Breast epithelium (tissue), 4 donors: Measurements from ENCODE around the gene SLC25A21. TPM values are rescaled to one million over a fixed set of nuclear protein-coding genes. Genes with fewer than 3 reads are reported as not detected.

ENCODE experiments used
- DNase-seq, 2 donors: peaks; one replicate each; pipeline ENCODE4 v3.0.0-alpha.2; 2019; ENCODE audit warnings: low spot score in 2 of 2
- H3K27ac ChIP-seq, 2 donors: fragments of 200-600 bp; sonication (generic) in 1 of 2; one replicate each; pipeline ENCODE4 v1.5.1; 2016 to 2019; ENCODE audit warnings: mild to moderate bottlenecking in 1 of 2
- H3K27me3 ChIP-seq, 2 donors: fragments of 200-600 bp; sonication (generic) in 1 of 2; one replicate each; pipeline versions ENCODE4 v1.5.1 to v1.6.0; 2017 to 2019; ENCODE audit warnings: control low read depth in 1 of 2, mild to moderate bottlenecking in 1 of 2
- H3K36me3 ChIP-seq: fragments of 200-600 bp; one replicate; pipeline ENCODE4 v1.5.1; 2019
- H3K4me1 ChIP-seq, 2 donors: fragments of 200-600 bp; sonication (generic); one replicate each; pipeline ENCODE4 v1.5.1; 2016 to 2019; ENCODE audit warnings: control low read depth in 1 of 2
- H3K4me3 ChIP-seq, 3 donors: fragments of 200-600 bp; sonication (generic); 1 replicate in 2 of 3; 2 replicates in 1 of 3; pipeline ENCODE4 v1.5.1; 2016 to 2019; ENCODE audit warnings: mild to moderate bottlenecking in 3 of 3, moderate library complexity in 2 of 3
- H3K9me3 ChIP-seq, 2 donors: fragments of 200-600 bp; sonication (generic) in 1 of 2; one replicate each; pipeline ENCODE4 v1.5.1; 2016 to 2019; ENCODE audit warnings: control low read depth in 1 of 2
- POLR2A ChIP-seq: fragments of 450-650 bp; IDR thresholded peaks from one replicate; pipeline ENCODE4 v1.6.1; 2016; ENCODE audit warnings: antibody characterized with exemption, mild to moderate bottlenecking, moderate library complexity
- POLR2AphosphoS5 ChIP-seq, 3 donors: sonication (generic); formaldehyde crosslinking; IDR thresholded peaks; one replicate each; pipeline ENCODE4 v1.6.1; 2017; ENCODE audit warnings: antibody characterized with exemption in 3 of 3
- intact Hi-C: fragments of 100-400 bp; cut with DNase I; formaldehyde crosslinking; loops from one replicate; pipeline ENCODE4 v1.15.1; 2023; ENCODE audit warnings: low total_unique reads
- total RNA-seq, 3 donors: library from RNA; depleted of rRNA; stranded (reverse); fragments of >200 nt; gene quantifications; one replicate each; pipeline ENCODE4 v1.1.0, GENCODE V29; 2016
- TF ChIP-seq, protein P1 (sequence below), 3 donors: fragments of 450-650 bp; IDR thresholded peaks; one replicate each; pipeline ENCODE4 v1.5.1; 2016 to 2017; ENCODE audit warnings: antibody characterized with exemption in 3 of 3, mild to moderate bottlenecking in 3 of 3, moderate library complexity in 3 of 3

SLC25A21 gene
- total RNA-seq, 3 donors from 2014 or later, result 0.66 to 2.3 (median 1.6) TPM

GRCh38 chr14:36916668-36917067, 255.7 kb downstream of the SLC25A21 start:
- Histone ChIP-seq H3K4me1 (no peaks in the 10 kb centered on the region), H3K27ac (no peak overlapping the region), H3K27me3 (no peaks in the 10 kb centered on the region), H3K4me3 (no peak overlapping the region), H3K36me3 (no peaks in the 10 kb centered on the region), H3K9me3 (no peaks in the 10 kb centered on the region)
- intact Hi-C loops, result no loop called here
- DNase-seq, result no peak
- TF ChIP-seq, protein P1, sequence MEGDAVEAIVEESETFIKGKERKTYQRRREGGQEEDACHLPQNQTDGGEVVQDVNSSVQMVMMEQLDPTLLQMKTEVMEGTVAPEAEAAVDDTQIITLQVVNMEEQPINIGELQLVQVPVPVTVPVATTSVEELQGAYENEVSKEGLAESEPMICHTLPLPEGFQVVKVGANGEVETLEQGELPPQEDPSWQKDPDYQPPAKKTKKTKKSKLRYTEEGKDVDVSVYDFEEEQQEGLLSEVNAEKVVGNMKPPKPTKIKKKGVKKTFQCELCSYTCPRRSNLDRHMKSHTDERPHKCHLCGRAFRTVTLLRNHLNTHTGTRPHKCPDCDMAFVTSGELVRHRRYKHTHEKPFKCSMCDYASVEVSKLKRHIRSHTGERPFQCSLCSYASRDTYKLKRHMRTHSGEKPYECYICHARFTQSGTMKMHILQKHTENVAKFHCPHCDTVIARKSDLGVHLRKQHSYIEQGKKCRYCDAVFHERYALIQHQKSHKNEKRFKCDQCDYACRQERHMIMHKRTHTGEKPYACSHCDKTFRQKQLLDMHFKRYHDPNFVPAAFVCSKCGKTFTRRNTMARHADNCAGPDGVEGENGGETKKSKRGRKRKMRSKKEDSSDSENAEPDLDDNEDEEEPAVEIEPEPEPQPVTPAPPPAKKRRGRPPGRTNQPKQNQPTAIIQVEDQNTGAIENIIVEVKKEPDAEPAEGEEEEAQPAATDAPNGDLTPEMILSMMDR (IDR thresholded peaks at IDR 0.05), result no peak
- TF ChIP-seq POLR2A (no peak), POLR2AphosphoS5 (IDR thresholded peaks at IDR 0.05) (no peak)

- TF ChIP-seq POLR2A, result no peak
- TF ChIP-seq POLR2AphosphoS5 (IDR thresholded peaks at IDR 0.05), result no peak
- TF ChIP-seq, protein P1 (IDR thresholded peaks at IDR 0.05), result no peak
- no peaks in the 10 kb centered on the region for H3K36me3 ChIP-seq
- no peaks in the 10 kb centered on the region for H3K4me1 ChIP-seq
- no peaks in the 10 kb centered on the region for H3K27me3 ChIP-seq
- H3K4me3 ChIP-seq, result no peak overlapping the region
- no peak overlapping the region for H3K27ac ChIP-seq
- intact Hi-C loops, result no loop called here
- H3K9me3 ChIP-seq, result no peaks in the 10 kb centered on the region
- DNase-seq, result no peak
Measured at GRCh38 chr14:36915081-36915480, 257.3 kb downstream of the SLC25A21 start.

DNA sequence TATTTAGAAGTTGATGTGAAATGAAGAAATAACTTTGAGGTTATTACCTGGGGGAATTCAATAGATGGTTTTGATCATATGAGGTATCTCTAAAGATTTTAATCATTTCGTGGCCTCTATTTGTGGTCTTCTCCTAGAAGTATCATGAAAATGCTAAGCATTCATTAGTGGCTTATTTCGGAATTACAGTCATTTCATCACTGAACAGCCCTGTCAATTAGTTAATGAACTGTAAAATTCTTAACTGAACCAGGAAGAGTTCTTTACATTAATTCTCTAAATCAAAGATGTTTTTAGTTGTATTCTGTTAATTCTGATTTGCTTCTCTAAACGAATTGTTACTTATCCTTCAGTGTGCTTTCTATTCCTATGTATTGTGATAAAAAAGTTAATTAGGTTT, 261.8 kb downstream of the SLC25A21 start:
- no peaks in the 10 kb centered on the region for H3K4me1 ChIP-seq
- H3K27ac ChIP-seq, result no peak overlapping the region
- TF ChIP-seq POLR2AphosphoS5 (IDR thresholded peaks at IDR 0.05), result no peak
- TF ChIP-seq, protein P1 (IDR thresholded peaks at IDR 0.05), result no peak
- TF ChIP-seq POLR2A, result no peak
- no peak for DNase-seq
- no peak overlapping the region for H3K4me3 ChIP-seq
- no peaks in the 10 kb centered on the region for H3K27me3 ChIP-seq
- no peaks in the 10 kb centered on the region for H3K9me3 ChIP-seq
- no peaks in the 10 kb centered on the region for H3K36me3 ChIP-seq
- intact Hi-C loops, result no loop called here

GRCh38 chr14:36905272-36905888, 267.0 kb downstream of the SLC25A21 start:
- DNase-seq, result no peak
- no peak overlapping the region for H3K4me3 ChIP-seq
- TF ChIP-seq POLR2A (no peak), POLR2AphosphoS5 (IDR thresholded peaks at IDR 0.05) (no peak)
- TF ChIP-seq, protein P1 (IDR thresholded peaks at IDR 0.05), result no peak
- no peaks in the 10 kb centered on the region for H3K27me3 ChIP-seq
- no peak overlapping the region for H3K27ac ChIP-seq
- no peaks in the 10 kb centered on the region for H3K4me1 ChIP-seq
- intact Hi-C loops, result no loop called here
- H3K9me3 ChIP-seq, result no peaks in the 10 kb centered on the region
- no peaks in the 10 kb centered on the region for H3K36me3 ChIP-seq

GRCh38 chr14:36901861-36902260, 270.5 kb downstream of the SLC25A21 start:
- Histone ChIP-seq H3K36me3 (no peaks in the 10 kb centered on the region), H3K4me3 (no peak overlapping the region), H3K27me3 (no peaks in the 10 kb centered on the region), H3K4me1 (no peaks in the 10 kb centered on the region), H3K9me3 (peaks cover 0 to 6% of the 10 kb centered on the region in 2 donors), H3K27ac (no peak overlapping the region)
- TF ChIP-seq, protein P1 (IDR thresholded peaks at IDR 0.05), result no peak
- TF ChIP-seq POLR2A (no peak), POLR2AphosphoS5 (IDR thresholded peaks at IDR 0.05) (no peak)
- intact Hi-C loops, result no loop called here
- no peak for DNase-seq
